Iris pigment epithelial cell (primary cell): ENCODE measurements around the gene ZNF101.

Source experiments
- DNase-seq: peaks from one replicate; pipeline ENCODE4 v3.0.0-alpha.2; 2011; ENCODE audit warnings: low read depth

The ZNF101 gene

GRCh38 chr19:19668230-19669012 lies at the start of gene ZNF101:
ZNF101 (plus strand) TSS chr19:19668839; CDS start chr19:19668964, 125 bp downstream.
- DNase-seq = peak; percentile 89

- DNase-seq = no peak
Observed at GRCh38 chr19:19619181-19619848, 49.3 kb upstream of the ZNF101 start.

GRCh38 chr19:19619849-19620210 lies 48.8 kb upstream of the ZNF101 start:
- DNase-seq = no peak

GRCh38 chr19:19623383-19623782 lies 45.3 kb upstream of the ZNF101 start:
- no peak for DNase-seq

GRCh38 chr19:19624032-19624570 lies 44.5 kb upstream of the ZNF101 start:
- DNase-seq = no peak

GRCh38 chr19:19626516-19627472 lies 41.8 kb upstream of the ZNF101 start:
- DNase-seq = no peak

GRCh38 chr19:19627621-19628500 lies 40.8 kb upstream of the ZNF101 start, which contains the start of gene LPAR2:
LPAR2 (minus strand) TSS chr19:19628220; CDS start chr19:19627275, 945 bp downstream.
- no peak for DNase-seq

- DNase-seq = peak; percentile 90
Observed at GRCh38 chr19:19628501-19629134, 40.0 kb upstream of the ZNF101 start.

GRCh38 chr19:19630062-19630414 lies 38.6 kb upstream of the ZNF101 start:
- no peak for DNase-seq

GRCh38 chr19:19630426-19630825 lies 38.2 kb upstream of the ZNF101 start:
- no peak for DNase-seq

- no peak for DNase-seq
Observed at GRCh38 chr19:19631346-19631745, 37.3 kb upstream of the ZNF101 start.

- DNase-seq = no peak
Observed at GRCh38 chr19:19632661-19633060, 36.0 kb upstream of the ZNF101 start.

- no peak for DNase-seq
Observed at GRCh38 chr19:19633711-19634515, 34.7 kb upstream of the ZNF101 start.

GRCh38 chr19:19634516-19635312 lies 33.9 kb upstream of the ZNF101 start:
- no peak for DNase-seq

GRCh38 chr19:19635313-19635702 lies 33.3 kb upstream of the ZNF101 start:
- no peak for DNase-seq

- no peak for DNase-seq
Observed at GRCh38 chr19:19636573-19637185, 32.0 kb upstream of the ZNF101 start.

GRCh38 chr19:19637186-19637522 lies 31.5 kb upstream of the ZNF101 start:
- DNase-seq = no peak

GRCh38 chr19:19637523-19638251 lies 31.0 kb upstream of the ZNF101 start:
- DNase-seq = no peak
